Adrenal gland (tissue), 5 donors: ENCODE results near the gene TTLL10.

Source experiments
- POLR2A ChIP-seq, 2 donors: fragments of 450-650 bp; IDR thresholded peaks; one replicate each; pipeline ENCODE4 v1.6.1; 2017; ENCODE audit warnings: antibody characterized with exemption in 2 of 2, mild to moderate bottlenecking in 2 of 2, moderate library complexity in 1 of 2
- TF ChIP-seq, protein P1 (sequence below), 6 experiments: fragments of 450-650 bp in 4 of 6; fragments of 200-600 bp in 2 of 6; sonication (generic) in 1 of 6; IDR thresholded peaks; 1 replicate in 5 of 6; 2 replicates in 1 of 6; pipeline versions ENCODE4 v1.5.1 to v1.8.0; 2016 to 2021; ENCODE audit warnings: antibody characterized with exemption in 6 of 6, mild to moderate bottlenecking in 2 of 6, moderate library complexity in 1 of 6
- donor health status: DM: no; HTN: no; CAD: no.

DNA sequence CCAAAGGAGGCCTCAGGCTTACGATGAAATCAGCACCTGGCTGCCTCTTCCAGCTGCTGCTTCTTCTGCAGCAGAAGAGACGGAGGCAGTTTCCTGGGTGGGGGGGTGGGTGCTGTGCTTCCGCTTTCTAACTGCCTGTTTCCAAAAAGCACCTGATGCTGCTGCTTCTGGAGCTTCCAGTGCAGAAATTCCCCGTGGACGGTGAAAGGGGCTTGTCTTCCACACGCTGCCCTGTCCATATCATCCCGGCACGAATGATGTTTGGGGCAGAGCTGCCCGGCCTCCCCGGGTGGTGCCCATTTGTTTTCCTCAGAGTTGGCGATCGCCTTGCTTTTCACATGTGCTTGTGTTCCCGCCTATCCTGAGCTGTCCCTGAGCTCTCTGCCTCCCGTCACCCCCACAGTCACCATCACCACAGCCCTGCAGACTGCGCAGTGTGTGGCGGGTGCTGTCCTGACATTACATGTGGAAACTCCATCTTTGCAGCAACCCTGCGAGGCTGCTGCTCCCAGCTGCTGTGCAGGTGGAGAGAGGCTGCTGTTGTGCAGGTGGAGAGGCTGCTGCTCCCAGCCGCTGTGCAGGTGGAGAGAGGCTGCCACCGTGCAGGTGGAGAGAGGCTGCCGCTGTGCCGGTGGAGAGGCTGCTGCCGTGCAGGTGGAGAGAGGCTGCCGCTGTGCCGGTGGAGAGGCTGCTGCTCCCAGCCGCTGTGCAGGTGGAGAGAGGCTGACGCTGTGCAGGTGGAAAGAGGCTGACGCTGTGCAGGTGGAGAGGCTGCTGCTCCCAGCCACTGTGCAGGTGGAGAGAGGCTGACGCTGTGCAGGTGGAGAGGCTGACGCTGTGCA is 1.8 kb downstream of the TTLL10 start:
- TF ChIP-seq, protein P1, sequence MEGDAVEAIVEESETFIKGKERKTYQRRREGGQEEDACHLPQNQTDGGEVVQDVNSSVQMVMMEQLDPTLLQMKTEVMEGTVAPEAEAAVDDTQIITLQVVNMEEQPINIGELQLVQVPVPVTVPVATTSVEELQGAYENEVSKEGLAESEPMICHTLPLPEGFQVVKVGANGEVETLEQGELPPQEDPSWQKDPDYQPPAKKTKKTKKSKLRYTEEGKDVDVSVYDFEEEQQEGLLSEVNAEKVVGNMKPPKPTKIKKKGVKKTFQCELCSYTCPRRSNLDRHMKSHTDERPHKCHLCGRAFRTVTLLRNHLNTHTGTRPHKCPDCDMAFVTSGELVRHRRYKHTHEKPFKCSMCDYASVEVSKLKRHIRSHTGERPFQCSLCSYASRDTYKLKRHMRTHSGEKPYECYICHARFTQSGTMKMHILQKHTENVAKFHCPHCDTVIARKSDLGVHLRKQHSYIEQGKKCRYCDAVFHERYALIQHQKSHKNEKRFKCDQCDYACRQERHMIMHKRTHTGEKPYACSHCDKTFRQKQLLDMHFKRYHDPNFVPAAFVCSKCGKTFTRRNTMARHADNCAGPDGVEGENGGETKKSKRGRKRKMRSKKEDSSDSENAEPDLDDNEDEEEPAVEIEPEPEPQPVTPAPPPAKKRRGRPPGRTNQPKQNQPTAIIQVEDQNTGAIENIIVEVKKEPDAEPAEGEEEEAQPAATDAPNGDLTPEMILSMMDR (IDR thresholded peaks at IDR 0.05) = no peak
- no peak for TF ChIP-seq POLR2A (IDR thresholded peaks at IDR 0.05)
